HG03103 (cell line): Measurements from ENCODE around the gene SCGB1A1.

ENCODE experiments used
- ATAC-seq: cut with Tn5 transposase; IDR thresholded peaks from one replicate; pipeline ENCODE4 v1.9.1; 2021; ENCODE audit warnings: low read depth; ENCODE audit not compliant: unreplicated experiment

SCGB1A1 gene

DNA sequence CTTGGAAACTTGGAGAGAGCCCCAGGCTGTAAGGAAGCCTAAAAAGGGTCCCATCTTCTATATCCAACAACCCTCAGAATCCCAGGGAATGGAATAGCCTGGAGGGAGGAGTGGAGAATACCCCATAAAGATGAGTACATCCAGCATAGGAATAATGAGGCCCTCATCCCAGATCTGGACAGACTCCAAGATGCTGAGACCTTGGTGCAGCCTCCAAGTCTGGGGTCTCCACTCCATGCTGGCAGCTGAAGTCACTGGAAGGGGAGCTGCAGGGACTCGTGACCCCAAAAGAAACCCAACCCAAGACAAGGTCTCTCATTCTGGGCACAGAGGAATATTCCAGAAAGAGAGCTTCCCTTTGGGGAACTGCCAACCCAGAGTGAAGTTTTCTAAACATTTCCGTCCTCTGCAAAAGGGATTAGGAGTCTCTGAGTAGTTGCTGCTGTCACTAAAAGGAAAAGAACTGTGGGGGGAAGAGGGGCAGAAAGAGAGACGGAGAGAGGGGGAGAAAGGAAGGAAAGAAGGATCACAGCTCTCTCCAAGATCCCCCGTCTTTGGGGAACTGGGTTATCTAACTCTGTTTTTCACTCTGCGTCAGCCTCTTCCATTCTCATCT is 589 bp downstream of the SCGB1A1 start:
- ATAC-seq, result no peak

GRCh38 chr11:62419943-62420342 is 1.1 kb downstream of the SCGB1A1 start:
- ATAC-seq, result no peak

DNA sequence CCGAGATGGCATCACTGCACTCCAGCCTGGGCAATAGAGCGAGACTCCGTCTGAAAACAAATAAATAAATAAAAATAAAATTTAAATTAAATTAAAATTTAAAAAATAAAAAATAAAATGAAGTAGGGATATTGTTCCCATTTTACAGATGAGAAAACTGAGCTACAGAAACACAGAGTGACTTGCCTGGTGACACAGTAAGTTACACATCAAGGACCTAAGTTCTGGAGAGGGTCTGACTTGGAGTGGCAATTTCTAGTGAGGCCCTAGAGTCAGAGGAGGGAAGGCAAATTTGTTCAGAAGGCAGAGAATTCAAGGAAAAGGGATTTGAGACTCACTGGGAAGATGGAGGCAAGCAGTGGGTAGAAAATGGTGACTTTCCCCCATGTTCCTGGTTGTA is 2.0 kb downstream of the SCGB1A1 start:
- no peak for ATAC-seq

DNA sequence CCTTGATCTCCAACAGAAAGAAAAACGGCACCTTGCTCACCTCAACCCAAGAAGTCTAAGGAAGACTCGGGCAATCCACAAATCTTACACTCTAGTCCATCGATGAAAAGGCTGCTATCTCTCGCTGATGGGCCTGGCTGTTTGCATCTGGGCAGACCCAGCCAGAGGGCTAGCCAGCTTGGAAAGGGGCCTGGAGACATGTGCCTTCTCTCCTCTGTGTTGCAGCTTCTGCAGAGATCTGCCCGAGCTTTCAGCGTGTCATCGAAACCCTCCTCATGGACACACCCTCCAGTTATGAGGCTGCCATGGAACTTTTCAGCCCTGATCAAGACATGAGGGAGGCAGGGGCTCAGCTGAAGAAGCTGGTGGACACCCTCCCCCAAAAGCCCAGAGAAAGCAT is 3.2 kb downstream of the SCGB1A1 start:
- ATAC-seq, result no peak

GRCh38 chr11:62423012-62423411 is 4.2 kb downstream of the SCGB1A1 start:
- ATAC-seq, result no peak

DNA sequence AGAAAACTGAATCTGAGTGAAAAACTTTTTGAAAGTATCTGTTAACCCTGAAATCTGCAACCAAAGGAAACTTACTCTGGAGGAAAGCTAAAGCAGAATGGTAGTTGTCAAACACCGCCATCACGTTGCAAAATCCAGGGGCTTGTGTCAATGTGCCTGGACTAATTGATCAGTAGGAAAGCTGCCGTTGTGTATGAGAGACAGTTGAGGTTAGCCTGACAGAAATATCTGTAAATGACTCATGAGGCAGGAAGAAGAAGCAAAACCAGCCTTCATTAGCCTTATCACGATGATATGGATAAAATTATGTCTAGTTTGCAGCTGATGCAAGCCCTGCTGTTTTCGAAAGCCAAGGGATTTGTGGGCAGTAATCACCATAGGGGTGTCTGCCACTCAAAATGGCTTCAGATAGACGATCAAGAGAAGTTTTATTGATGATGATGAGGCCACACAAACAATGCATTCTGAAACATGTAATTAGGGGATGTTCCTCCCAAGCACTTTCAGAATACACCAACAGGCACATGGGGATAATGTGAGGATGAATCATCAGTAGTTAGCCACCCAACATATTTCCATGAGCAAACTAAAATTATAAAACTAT is 8.9 kb downstream of the SCGB1A1 start:
- ATAC-seq, result no peak

GRCh38 chr11:62428871-62429560 is 10.2 kb downstream of the SCGB1A1 start:
- ATAC-seq, result no peak

DNA sequence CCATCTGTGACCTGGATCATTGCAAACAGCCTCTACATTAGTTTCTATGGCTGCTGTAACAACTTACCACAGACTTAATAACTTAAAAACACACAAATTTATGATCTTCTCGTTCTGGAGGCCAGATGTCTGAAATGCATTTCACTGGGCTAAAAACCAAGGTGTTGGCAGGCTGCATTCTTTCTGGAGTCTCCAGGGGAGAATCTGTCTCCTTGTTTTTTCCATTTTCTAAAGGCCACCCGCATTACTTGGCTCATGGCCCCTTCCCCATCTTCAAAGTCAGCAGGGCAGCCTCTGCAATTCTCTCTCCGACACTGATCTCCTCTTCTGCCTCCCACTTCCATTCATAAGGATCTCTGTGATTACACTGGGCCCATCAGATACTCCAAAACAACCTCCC is 11.6 kb downstream of the SCGB1A1 start:
- no peak for ATAC-seq

DNA sequence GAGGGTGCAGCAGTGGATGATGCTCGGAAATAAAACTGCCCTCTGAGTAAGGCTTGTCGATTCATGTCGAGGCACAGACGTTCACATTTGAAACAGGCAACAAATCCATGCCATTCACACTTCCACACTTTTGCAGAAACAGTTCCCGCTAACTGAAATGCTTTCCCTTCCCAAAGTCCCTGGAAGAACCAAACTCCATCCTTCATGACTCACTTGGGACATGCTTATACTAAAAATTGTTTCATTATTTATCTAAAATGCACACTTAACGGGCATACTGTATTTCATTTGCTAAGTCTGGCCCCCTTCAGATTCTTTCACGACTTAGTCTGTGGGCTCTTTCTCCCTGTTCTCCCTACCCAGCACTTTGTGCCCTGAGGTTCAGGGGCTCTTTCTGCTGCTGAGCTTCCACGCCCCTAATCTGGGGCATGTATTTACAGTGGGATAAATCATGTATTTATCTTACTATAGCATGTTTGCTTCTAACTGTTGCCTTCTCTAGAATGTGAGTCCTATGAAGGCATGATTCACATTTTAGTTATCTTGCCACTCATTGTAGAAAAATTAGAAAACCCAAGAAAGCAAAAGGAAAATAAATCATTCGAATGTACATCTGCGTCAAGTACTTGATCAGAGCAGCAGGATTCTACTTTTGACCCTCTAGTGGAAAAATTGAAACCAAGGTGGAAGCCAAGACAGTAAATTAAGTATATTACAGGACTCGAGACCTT is 12.5 kb downstream of the SCGB1A1 start:
- ATAC-seq, result no peak

DNA sequence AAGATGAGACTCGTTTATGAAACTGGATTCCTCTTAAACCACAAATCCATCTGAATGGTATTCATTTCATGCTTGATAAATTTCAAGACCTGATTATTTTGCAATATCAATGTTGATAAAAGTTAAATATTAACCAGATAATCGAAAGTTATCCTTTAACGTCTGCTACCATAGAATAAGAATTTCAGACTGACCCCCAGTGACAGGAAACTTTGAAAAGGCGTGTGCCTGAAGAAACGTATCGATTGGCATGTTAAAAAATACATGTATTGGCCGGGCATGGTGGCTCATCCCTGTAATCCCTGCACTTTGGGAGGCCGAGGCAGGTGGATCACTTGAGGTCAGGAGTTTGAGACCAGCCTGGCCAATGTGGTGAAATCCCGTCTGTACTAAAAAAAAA is 13.9 kb downstream of the SCGB1A1 start:
- ATAC-seq, result no peak

GRCh38 chr11:62433141-62433903 is 14.5 kb downstream of the SCGB1A1 start:
- ATAC-seq, result no peak

DNA sequence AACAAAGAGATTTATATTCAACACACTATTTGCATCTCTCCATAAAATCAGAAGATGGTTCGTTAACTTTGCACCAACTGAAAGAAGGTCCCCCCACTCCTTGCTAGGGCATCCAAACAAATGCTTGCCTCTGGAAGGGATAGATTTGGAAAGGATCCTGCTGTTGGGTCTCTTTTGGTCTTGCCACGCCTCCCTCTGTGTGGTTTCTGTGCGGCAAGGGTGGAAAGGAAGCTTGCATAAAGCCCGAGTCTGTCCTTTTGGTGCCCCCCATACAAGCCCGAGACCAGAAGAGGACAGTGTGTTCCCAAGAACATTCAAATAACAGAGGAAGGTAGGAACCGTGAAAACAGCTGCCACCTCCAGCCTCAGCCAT is 15.1 kb downstream of the SCGB1A1 start:
- ATAC-seq, result no peak

DNA sequence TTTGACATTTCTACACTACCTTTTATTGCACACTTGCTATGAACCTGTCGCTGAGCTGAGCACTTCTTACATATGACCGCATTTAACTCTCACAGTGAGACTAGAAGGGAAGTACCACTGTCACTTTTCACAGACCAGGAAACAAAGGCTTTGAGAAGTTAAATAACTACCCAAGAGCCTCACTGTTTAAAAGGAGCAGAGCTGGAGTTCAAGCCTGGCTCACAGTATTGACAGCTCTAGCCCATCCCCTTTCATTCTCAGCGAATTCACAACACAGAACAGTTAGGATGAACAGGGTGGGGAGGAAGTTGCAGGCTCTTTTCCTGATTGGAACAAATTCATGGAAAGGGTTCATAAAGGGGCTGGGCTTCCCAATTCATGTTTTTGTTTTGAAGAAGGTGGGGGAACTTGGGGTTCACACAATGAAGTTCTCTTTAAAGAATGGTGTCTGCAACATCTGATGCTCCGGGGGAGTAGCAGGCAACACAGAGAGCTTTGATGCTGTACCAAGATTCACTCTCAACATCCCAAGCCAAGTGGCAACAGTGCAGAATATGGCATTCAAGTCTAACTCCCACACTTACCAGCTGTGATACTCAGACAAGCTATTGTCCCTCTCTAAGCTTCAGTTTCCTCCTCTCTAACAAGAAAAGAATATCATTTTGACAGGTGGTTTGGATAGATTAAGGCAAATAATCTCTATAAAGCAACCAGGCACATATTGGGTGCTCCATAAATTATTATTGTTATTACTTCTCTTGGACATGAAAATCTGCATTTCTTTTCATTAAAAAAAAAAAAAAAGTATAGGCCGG is 17.2 kb downstream of the SCGB1A1 start:
- no peak for ATAC-seq

GRCh38 chr11:62437616-62438015 is 18.8 kb downstream of the SCGB1A1 start:
- no peak for ATAC-seq

DNA sequence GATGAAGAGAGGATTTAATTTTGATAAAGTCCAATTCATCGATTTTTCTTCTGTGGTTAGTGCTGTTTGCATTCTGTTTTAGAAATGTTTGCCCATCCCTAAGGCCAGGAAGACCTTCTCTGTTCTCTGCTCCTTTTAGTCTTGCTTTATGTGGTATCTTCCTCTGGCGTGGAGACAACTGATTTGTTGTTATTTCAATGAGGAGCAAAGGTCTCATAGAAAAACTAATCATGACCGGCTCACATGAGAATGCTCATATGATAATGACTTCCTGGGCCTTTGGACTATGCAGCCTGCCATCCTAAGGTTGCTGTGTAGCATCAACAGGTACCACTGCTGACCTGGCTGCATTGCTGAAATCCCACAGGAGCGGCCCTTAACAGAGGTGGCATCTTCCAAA is 19.8 kb downstream of the SCGB1A1 start:
- ATAC-seq, result no peak

- ATAC-seq, result no peak
These were observed 21.2 kb downstream of the SCGB1A1 start for GRCh38 chr11:62439785-62440602.

GRCh38 chr11:62443390-62444235 is 24.8 kb downstream of the SCGB1A1 start:
- no peak for ATAC-seq

- ATAC-seq, result no peak
These were observed 25.5 kb downstream of the SCGB1A1 start for GRCh38 chr11:62444236-62444833.
